ENCODE results near the gene MRPL22.

MRPL22 gene

GRCh38 chr5:154962494-154962893, 21.6 kb downstream of the MRPL22 start:
- Histone ChIP-seq H3K14ac (ENCODE audit: low read length) (no peak overlapping the region), H3K79me1 (ENCODE audit: low read depth, low read length) (no peaks in the 10 kb centered on the region), H3K4me3 (ENCODE audit: low read length in 2 of 2) (no peak overlapping the region), H3K4ac (ENCODE audit: low read length) (no peak overlapping the region), H2BK12ac (ENCODE audit: low read length) (no peak overlapping the region), H3K18ac (ENCODE audit: low read length) (no peak overlapping the region), H2BK5ac (ENCODE audit: low read length) (no peak overlapping the region), H2BK15ac (ENCODE audit: low read length) (no peak overlapping the region), H3K4me2 (ENCODE audit: insufficient read depth, low read length, poor library complexity, severe bottlenecking) (no peak overlapping the region), H2AFZ (ENCODE audit: low read length) (no peak overlapping the region), H2BK120ac (ENCODE audit: low read depth, low read length) (no peak overlapping the region), H3K9me3 (replicated peaks in 1 of 2; ENCODE audit: control insufficient read depth in 2 of 2, insufficient read depth in 1 of 2, low read depth in 1 of 2, low read length in 2 of 2) (no peaks in the 10 kb centered on the region), H3K4me1 (ENCODE audit: control insufficient read depth in 2 of 2, insufficient read depth in 1 of 2, low read depth in 1 of 2, low read length in 2 of 2) (no peaks in the 10 kb centered on the region), H3K23ac (ENCODE audit: low read depth, low read length, poor library complexity) (no peak overlapping the region), H3K27ac (replicated peaks; ENCODE audit: low read length) (no peak overlapping the region), H2AK5ac (ENCODE audit: low read depth, low read length) (no peak overlapping the region), H3K36me3 (replicated peaks in 1 of 2; ENCODE audit: control insufficient read depth in 2 of 2, insufficient read depth in 2 of 2, low read length in 2 of 2) (peaks cover 7 to 70% of the 10 kb centered on the region in 2 donors), H3K9ac (ENCODE audit: low read depth, low read length, poor library complexity) (no peak overlapping the region), H4K8ac (ENCODE audit: low read depth, low read length) (no peak overlapping the region), H3K27me3 (ENCODE audit: control insufficient read depth in 3 of 3, insufficient read depth in 3 of 3, low read depth in 1 of 3, low read length in 3 of 3) (no peaks in the 10 kb centered on the region), H4K91ac (ENCODE audit: low read depth, low read length, poor library complexity) (no peak overlapping the region)
- DNase-seq (ENCODE audit: low spot score) = no peak
- no CpG with 5 or more reads among the region's 1 CpG for WGBS, 2 donors (ENCODE audit: extremely low coverage in 2 of 2, insufficient read length in 2 of 2, insufficient replicate concordance in 1 of 2)

GRCh38 chr5:154966081-154966841, 25.4 kb downstream of the MRPL22 start:
- no peak overlapping the region for H2BK120ac ChIP-seq (ENCODE audit: low read depth, low read length)
- no peak overlapping the region for H3K27ac ChIP-seq (replicated peaks; ENCODE audit: low read length)
- no peak overlapping the region for H3K4ac ChIP-seq (ENCODE audit: low read length)
- no peak overlapping the region for H2BK12ac ChIP-seq (ENCODE audit: low read length)
- H4K8ac ChIP-seq (ENCODE audit: low read depth, low read length) = no peak overlapping the region
- no CpG with 5 or more reads among the region's 7 CpGs for WGBS, 2 donors (ENCODE audit: extremely low coverage in 2 of 2, insufficient read length in 2 of 2, insufficient replicate concordance in 1 of 2)
- H2BK5ac ChIP-seq (ENCODE audit: low read length) = no peak overlapping the region
- no peak overlapping the region for H4K91ac ChIP-seq (ENCODE audit: low read depth, low read length, poor library complexity)
- H2AK5ac ChIP-seq (ENCODE audit: low read depth, low read length) = no peak overlapping the region
- H3K79me1 ChIP-seq (ENCODE audit: low read depth, low read length) = no peaks in the 10 kb centered on the region
- no peak overlapping the region for H3K9ac ChIP-seq (ENCODE audit: low read depth, low read length, poor library complexity)
- no peaks in the 10 kb centered on the region for H3K4me1 ChIP-seq (ENCODE audit: control insufficient read depth in 2 of 2, insufficient read depth in 1 of 2, low read depth in 1 of 2, low read length in 2 of 2)
- peaks cover 3 to 50% of the 10 kb centered on the region in 2 donors for H3K36me3 ChIP-seq (replicated peaks in 1 of 2; ENCODE audit: control insufficient read depth in 2 of 2, insufficient read depth in 2 of 2, low read length in 2 of 2)
- no peak overlapping the region for H3K4me2 ChIP-seq (ENCODE audit: insufficient read depth, low read length, poor library complexity, severe bottlenecking)
- H3K23ac ChIP-seq (ENCODE audit: low read depth, low read length, poor library complexity) = no peak overlapping the region
- H3K27me3 ChIP-seq (ENCODE audit: control insufficient read depth in 3 of 3, insufficient read depth in 3 of 3, low read depth in 1 of 3, low read length in 3 of 3) = no peaks in the 10 kb centered on the region
- no peak overlapping the region for H2AFZ ChIP-seq (ENCODE audit: low read length)
- H3K18ac ChIP-seq (ENCODE audit: low read length) = no peak overlapping the region
- no peak for DNase-seq (ENCODE audit: low spot score)
- H2BK15ac ChIP-seq (ENCODE audit: low read length) = no peak overlapping the region
- no peak overlapping the region for H3K4me3 ChIP-seq (ENCODE audit: low read length in 2 of 2)
- no peak overlapping the region for H3K14ac ChIP-seq (ENCODE audit: low read length)
- no peaks in the 10 kb centered on the region for H3K9me3 ChIP-seq (replicated peaks in 1 of 2; ENCODE audit: control insufficient read depth in 2 of 2, insufficient read depth in 1 of 2, low read depth in 1 of 2, low read length in 2 of 2)

GRCh38 chr5:154966874-154967273, 26.0 kb downstream of the MRPL22 start:
- no peak overlapping the region for H2AK5ac ChIP-seq (ENCODE audit: low read depth, low read length)
- H3K4me1 ChIP-seq (ENCODE audit: control insufficient read depth in 2 of 2, insufficient read depth in 1 of 2, low read depth in 1 of 2, low read length in 2 of 2) = no peaks in the 10 kb centered on the region

DNA sequence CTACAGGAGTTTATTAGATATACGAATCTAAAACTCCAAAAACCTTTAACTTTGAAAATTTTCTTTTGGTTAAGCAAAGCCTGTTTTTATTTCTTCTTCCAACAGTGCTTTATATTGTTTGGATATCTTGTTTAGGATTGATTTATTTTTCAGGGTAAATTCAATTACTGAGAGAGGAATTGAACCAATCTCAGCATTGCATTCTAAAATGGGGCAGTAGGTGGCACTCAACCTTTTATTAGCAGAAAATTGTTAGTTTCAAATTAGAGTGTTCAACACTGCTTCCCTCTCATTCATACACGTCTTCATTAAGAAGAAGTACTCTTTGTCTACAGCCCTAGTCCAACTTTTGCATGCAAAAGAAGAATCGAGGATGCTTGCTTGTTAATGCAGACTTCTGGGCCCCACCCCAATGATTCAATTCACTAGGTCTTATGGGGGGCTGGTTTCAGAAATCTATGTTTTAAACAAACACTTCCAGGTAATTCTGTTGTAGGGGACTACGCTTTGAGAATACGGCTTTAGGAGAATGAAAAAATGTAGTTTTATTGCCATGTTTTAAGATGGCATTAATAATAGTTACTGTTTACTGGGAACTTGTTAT, 26.6 kb downstream of the MRPL22 start:
- H3K79me1 ChIP-seq (ENCODE audit: low read depth, low read length) = no peaks in the 10 kb centered on the region
- DNase-seq (ENCODE audit: low spot score) = no peak
- H2AK5ac ChIP-seq (ENCODE audit: low read depth, low read length) = no peak overlapping the region

More at GRCh38 chr5:154966874-154967273, 26.0 kb downstream of the MRPL22 start:
- no CpG with 5 or more reads among the region's 3 CpGs for WGBS, 2 donors (ENCODE audit: extremely low coverage in 2 of 2, insufficient read length in 2 of 2, insufficient replicate concordance in 1 of 2)
- Histone ChIP-seq H3K27me3 (ENCODE audit: control insufficient read depth in 3 of 3, insufficient read depth in 3 of 3, low read depth in 1 of 3, low read length in 3 of 3) (no peaks in the 10 kb centered on the region), H4K91ac (ENCODE audit: low read depth, low read length, poor library complexity) (no peak overlapping the region), H3K9ac (ENCODE audit: low read depth, low read length, poor library complexity) (no peak overlapping the region), H3K79me1 (ENCODE audit: low read depth, low read length) (no peaks in the 10 kb centered on the region), H2AFZ (ENCODE audit: low read length) (no peak overlapping the region), H3K23ac (ENCODE audit: low read depth, low read length, poor library complexity) (no peak overlapping the region), H3K14ac (ENCODE audit: low read length) (no peak overlapping the region), H3K4me3 (ENCODE audit: low read length in 2 of 2) (no peak overlapping the region), H3K4me2 (ENCODE audit: insufficient read depth, low read length, poor library complexity, severe bottlenecking) (no peak overlapping the region), H3K4ac (ENCODE audit: low read length) (no peak overlapping the region), H4K8ac (ENCODE audit: low read depth, low read length) (no peak overlapping the region), H3K27ac (replicated peaks; ENCODE audit: low read length) (no peak overlapping the region), H3K9me3 (replicated peaks in 1 of 2; ENCODE audit: control insufficient read depth in 2 of 2, insufficient read depth in 1 of 2, low read depth in 1 of 2, low read length in 2 of 2) (no peaks in the 10 kb centered on the region), H2BK120ac (ENCODE audit: low read depth, low read length) (no peak overlapping the region), H3K36me3 (replicated peaks in 1 of 2; ENCODE audit: control insufficient read depth in 2 of 2, insufficient read depth in 2 of 2, low read length in 2 of 2) (peaks cover 0 to 44% of the 10 kb centered on the region in 2 donors), H2BK5ac (ENCODE audit: low read length) (no peak overlapping the region), H2BK12ac (ENCODE audit: low read length) (no peak overlapping the region), H3K18ac (ENCODE audit: low read length) (no peak overlapping the region), H2BK15ac (ENCODE audit: low read length) (no peak overlapping the region)
- DNase-seq (ENCODE audit: low spot score) = no peak

More for the DNA sequence above, 26.6 kb downstream of the MRPL22 start:
- H3K4me1 ChIP-seq (ENCODE audit: control insufficient read depth in 2 of 2, insufficient read depth in 1 of 2, low read depth in 1 of 2, low read length in 2 of 2) = no peaks in the 10 kb centered on the region
- no peak overlapping the region for H4K91ac ChIP-seq (ENCODE audit: low read depth, low read length, poor library complexity)
- no peak overlapping the region for H3K9ac ChIP-seq (ENCODE audit: low read depth, low read length, poor library complexity)
- H3K4me2 ChIP-seq (ENCODE audit: insufficient read depth, low read length, poor library complexity, severe bottlenecking) = no peak overlapping the region
- no peak overlapping the region for H2BK5ac ChIP-seq (ENCODE audit: low read length)
- H2BK15ac ChIP-seq (ENCODE audit: low read length) = no peak overlapping the region
- H2BK120ac ChIP-seq (ENCODE audit: low read depth, low read length) = no peak overlapping the region
- no CpG with 5 or more reads among the region's 5 CpGs for WGBS, 2 donors (ENCODE audit: extremely low coverage in 2 of 2, insufficient read length in 2 of 2, insufficient replicate concordance in 1 of 2)
- H3K9me3 ChIP-seq (replicated peaks in 1 of 2; ENCODE audit: control insufficient read depth in 2 of 2, insufficient read depth in 1 of 2, low read depth in 1 of 2, low read length in 2 of 2) = no peaks in the 10 kb centered on the region
- no peak overlapping the region for H3K27ac ChIP-seq (replicated peaks; ENCODE audit: low read length)
- no peak overlapping the region for H3K4me3 ChIP-seq (ENCODE audit: low read length in 2 of 2)
- no peak overlapping the region for H3K18ac ChIP-seq (ENCODE audit: low read length)
- peaks cover 0 to 38% of the 10 kb centered on the region in 2 donors for H3K36me3 ChIP-seq (replicated peaks in 1 of 2; ENCODE audit: control insufficient read depth in 2 of 2, insufficient read depth in 2 of 2, low read length in 2 of 2)
- no peak overlapping the region for H2BK12ac ChIP-seq (ENCODE audit: low read length)
- H4K8ac ChIP-seq (ENCODE audit: low read depth, low read length) = no peak overlapping the region
- no peak overlapping the region for H3K4ac ChIP-seq (ENCODE audit: low read length)
- no peak overlapping the region for H2AFZ ChIP-seq (ENCODE audit: low read length)
- H3K27me3 ChIP-seq (ENCODE audit: control insufficient read depth in 3 of 3, insufficient read depth in 3 of 3, low read depth in 1 of 3, low read length in 3 of 3) = no peaks in the 10 kb centered on the region
- no peak overlapping the region for H3K14ac ChIP-seq (ENCODE audit: low read length)
- no peak overlapping the region for H3K23ac ChIP-seq (ENCODE audit: low read depth, low read length, poor library complexity)
